ENCODE measurements around the gene S1PR4.
"Not testable (repeated sequence)": the region's sequence is repeated elsewhere in the genome, so short reads cannot be mapped to it uniquely, and the experiment has no call there.

S1PR4 gene

DNA sequence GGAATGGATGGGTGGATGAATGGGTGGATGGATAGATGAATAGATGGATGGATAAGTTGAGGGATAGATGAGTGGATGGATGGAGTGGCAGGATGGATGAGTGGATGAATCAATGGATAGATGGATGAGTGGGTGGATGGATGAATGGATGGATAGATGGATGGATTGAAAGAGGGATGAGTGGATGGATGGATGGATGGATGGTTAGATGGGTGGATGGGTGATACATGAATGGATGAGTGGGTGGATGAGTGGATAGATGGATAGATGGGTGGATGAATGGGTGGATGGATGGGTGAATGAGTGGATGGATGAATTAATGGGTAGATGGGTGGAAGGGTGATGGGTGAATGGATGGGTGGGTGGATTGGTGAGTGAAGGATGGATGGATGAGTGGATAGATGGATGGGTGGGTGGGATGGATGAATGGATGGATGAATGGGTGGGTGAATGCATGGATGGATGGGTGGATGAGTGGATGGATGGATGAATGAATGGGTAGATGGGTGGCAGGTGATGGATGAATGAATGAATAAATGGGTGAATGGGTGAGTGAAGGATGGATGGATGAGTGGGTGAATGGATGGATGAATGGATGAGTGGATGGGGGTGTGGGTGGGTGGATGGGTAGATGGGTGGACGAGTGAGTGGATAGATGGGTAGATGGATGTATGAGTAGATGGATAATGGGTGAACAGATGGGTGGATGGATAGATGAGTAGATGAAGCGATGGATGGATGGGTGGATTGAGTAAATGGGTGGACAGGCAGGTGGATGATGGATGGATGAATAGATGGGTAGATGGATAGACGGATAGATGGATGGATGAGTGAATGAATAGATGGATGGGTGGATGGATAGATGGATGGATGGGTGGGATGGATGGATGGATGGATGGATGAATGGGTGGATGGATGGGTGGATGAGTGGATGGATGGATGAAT is 25.0 kb upstream of the S1PR4 start:
- DNase-seq: no peak

DNA sequence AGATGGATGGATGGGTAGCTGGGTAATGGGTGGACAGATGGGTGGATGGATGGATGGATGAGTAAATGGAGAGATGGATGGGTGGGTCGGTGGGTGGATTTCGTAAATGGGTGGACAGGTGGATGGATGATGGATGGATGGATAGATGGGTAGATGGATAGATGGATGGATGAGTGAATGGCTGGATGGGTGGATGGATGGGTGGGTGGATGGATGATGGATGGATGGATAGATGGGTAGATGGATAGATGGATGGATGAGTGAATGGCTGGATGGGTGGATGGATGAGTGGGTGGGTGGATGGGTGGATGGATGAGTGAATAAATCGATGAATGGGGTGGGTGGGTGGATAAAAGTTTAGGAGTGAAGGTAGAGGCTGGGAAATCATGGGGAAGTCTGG is 24.1 kb upstream of the S1PR4 start:
- DNase-seq: not testable (repeated sequence)

DNA sequence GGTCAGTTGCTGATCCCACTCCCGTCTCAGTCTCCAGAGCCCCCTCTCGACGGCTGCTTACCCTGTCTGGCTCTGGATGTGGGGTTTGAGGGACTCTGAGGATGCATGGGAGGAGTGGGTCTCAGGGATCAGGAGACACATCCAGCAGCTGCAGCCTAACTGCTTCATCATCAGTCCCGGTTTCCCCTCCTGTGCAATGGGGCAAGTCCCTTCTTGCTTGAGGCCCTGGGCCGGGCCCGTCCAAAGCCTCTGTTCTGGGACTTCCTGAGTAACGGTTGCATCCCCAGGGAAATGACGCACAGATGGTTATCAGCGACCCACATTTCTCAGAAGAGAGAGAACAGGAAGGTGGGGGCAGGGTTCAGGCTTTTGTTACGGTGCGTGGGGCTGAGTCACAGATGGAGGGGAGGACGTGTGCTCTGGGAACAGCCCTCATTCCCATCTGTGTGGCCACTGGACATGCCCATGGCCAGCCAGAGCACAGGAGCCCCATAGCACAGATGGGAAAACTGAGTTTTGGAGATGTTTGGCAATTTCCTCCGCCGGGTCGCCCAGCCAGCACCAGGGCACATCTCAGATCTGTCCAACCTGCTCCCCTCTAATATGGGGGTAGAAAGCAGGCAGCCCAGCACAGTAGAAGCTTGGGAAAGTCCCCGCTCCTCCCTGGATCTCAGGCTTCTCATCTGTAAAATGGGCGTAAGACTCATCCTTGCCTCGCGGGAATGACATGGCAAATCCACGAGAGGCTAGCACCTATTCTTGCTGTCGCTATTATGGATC is 23.4 kb upstream of the S1PR4 start:
- DNase-seq: no peak

GRCh38 chr19:3157096-3157845 is 21.3 kb upstream of the S1PR4 start:
- DNase-seq: no peak

DNA sequence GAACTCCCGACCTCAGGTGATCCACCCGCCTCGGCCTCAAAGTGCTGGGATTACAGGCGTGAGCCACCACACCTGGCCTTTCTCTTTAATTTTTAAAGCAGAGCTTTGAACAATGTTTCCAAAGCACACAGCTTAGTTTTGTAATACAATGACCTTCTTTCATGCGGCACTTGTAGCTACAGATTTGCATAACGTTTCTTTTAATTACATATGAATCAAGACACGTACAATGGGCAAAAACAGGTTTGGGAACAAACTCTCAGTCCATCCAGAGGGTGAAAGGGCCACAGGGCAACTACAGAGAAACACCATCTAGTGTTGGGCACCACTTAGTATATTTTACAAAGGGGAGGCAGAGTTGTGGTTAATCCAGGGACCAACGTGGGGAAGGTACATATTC is 19.0 kb upstream of the S1PR4 start:
- no peak for DNase-seq

DNA sequence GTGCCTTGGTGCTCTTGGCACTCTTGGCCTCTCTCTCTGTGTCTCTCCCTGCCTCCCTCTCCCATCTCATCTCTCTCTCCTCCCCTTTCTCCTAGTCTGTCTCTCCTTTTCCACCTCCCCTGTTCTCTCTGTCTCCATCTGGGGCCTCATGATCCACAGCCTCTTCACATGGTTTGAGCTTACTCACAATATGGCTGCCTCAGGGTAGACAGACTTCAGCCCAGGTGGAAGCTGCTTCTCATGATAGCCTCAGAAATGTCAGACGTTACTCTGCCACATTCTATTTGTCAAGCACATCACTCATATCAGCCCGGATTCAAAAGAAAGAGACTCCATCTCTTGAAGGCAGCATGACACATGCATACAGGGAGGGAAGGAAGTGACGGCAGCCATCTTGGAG is 18.4 kb upstream of the S1PR4 start:
- no peak for DNase-seq

- DNase-seq: no peak
These were observed 17.1 kb upstream of the S1PR4 start for GRCh38 chr19:3161453-3161852.

GRCh38 chr19:3162418-3163229 is 15.9 kb upstream of the S1PR4 start:
- peak; percentile 45 for DNase-seq

- DNase-seq: peak; percentile 76
These were observed 15.2 kb upstream of the S1PR4 start for GRCh38 chr19:3163230-3163886.

DNA sequence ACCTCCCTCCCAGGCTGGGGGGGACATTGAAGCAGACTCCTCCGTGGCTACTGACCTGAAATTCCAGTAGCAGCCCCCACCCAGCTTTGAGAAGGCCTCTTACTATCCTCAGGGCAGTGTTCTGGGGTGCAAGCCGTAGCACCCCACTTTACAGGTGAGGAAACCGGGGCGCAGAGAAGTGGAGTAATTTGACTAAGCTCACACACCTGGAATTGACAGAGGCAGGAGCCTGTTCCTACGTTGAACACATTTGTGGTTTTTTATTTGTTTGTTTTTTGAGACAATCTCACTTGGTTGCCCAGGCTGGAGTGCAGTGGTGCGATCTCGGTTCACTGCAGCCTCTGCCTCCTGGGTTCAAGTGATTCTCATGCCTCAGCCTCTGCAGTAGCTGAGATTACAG is 14.6 kb upstream of the S1PR4 start:
- DNase-seq: no peak

DNA sequence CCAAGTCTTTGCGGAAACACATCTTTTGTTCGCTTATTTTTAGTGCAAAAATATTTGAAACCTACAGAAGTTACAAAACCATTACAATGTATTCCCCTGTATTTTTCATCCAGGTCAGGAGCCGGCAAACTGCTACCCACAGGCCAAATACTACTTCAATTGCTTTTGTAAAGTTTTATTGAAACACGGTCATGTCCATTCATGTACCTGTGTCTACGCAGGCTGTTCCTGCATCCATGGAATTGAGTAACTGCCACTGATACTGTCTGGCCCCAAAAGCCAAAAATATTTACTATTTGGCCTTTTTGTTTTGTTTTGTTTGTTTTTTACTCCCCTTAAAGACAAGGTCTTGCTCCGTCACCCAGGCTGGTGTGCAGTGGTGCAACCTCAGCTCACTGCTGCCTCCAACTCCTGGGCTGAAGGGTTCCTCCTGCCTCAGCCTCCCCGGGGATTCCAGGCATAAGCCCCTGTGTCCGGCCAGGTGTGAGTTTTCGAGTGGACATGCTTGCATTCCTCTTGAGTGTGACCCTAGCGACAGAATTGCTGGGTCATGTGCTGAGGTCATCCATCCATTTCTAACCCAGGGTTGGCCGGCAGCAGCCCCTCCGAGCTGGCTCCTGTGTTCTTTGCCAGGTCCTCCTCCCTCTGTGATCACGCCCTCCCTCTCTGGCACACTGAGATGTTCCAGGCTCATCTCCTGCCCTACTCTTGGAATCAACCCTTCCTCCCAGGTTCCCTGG is 10.9 kb upstream of the S1PR4 start:
- no peak for DNase-seq

DNA sequence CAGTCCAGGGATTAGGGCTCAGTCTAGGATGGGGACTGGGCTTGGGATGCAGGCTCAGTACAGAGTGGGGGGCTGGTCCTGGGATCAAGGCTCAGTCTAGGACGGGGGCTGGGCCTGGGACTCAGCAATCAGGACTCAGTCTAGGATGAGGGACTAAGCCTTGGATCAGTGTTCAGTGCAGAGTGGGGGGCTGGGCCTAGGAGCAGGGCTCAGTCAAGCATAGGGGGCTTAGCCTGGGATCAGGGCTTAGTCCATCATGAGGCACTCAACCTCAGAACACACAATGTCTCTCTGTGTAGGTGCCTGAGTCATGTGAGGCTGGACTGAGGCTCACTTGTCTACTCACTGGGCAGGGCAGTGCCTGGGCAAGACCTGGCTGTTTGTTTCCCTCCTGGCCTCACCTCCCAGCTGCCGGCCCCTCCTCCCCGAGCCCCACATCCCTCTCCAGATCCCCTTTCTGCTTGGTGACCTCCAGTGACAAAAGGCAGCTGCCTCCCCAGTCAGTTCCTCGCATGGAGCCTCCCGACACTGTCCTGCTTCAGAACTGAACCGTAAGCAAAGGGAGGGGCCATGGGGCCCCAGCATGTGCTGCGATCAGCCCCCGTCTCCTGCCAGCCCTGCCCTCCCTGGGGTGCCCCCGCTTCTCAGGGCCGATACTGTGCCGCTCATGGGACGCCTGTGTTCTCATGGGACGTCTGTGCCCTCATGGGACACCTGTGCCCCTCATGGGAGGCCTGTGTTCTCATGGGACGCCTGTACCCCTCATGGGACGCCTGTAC is 6.5 kb upstream of the S1PR4 start:
- no peak for DNase-seq

- DNase-seq: not testable (repeated sequence)
These were observed 5.9 kb upstream of the S1PR4 start for GRCh38 chr19:3172673-3173000.

DNA sequence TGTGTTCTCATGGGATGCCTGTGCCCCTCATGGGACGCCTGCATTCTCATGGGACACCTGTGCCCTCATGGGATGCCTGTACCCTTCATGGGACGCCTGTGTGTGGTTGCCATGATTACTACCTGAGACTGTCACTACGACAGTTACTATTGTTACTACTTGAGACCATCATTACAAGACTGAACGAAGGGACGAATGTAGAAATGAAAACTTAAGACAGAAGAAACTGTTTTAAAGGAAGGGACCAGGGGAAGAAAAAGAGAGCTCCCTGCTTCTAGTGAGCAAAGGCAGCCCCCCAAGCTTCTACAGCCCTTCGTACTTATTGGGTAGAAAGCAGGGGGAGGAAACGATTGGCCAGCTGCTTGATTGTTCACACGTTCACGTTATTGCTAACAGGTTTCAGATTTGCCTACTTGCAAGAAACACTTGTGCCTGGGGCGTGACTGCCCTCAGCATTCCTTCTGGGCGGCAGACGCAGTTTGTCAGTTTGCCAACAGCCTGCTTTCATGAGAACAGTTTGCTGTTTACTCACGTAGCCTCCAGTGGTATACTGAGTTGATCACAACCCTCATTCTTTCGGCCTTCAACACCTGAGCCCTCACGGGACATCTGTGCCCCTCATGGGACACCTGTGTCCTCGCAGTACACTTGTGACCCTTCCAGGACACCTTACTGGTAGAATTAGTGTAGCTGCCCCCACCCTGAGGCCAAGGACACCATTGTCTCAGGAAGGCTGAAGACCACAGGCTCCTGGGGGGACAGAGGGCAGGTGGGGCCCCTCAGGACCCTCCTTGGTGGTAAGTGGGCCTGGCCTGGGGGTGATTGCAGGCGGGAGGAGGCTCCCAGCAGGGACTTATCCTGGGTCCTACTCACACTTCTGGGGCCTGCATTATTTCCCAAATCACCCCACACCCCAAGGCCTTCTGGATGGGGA is 2.5 kb upstream of the S1PR4 start:
- peak; percentile 32 for DNase-seq

DNA sequence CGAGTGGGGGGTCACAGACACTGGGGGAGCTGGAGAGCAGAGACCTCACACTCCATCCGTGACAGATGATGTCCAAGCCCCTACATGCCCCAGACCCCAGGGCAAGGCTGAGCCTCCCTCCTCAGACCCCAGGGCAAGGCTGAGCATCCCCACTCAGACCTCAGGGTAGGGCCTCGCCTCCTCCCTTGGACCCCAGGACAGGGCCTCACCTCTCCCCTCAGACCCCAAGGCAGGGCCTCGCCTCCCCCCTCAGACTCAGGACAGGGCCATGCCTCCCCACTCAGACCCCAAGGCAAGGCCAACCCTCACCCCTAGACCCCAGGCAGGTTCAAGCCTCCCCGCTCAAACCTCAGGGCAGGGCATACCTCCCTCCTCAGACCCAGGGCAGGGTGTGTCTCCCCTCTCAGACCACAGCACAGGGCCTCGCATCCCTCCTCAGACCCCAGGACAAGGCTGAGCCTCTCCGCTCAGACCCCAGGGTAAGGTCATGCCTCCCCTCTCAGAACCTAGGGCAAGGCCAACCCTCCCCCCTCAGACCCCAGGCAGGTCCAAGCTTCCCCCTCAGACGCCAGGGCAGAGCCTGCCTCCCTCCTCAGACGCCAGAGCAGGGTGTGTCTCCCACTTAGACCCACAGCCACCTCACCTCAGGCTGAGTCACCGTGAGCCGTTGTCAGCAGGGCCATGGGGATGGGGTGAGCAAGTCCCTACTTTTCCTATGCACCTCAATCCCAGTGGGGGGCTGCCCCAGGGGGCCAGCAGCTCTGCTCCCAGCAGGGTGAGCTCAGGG is 1.7 kb upstream of the S1PR4 start:
- DNase-seq: peak; percentile 35

GRCh38 chr19:3178973-3179738 is 587 bp downstream of the S1PR4 start:
- no peak for DNase-seq

- DNase-seq: no peak
These were observed 1.2 kb downstream of the S1PR4 start for GRCh38 chr19:3179739-3180293.
